HepG2 (cell line): ENCODE results near the gene DNPH1. TPM values are rescaled to one million over a fixed set of nuclear protein-coding genes. Genes with fewer than 3 reads are reported as not detected.
A peak's percentile ranks its signal among the peaks of the same experiment; 100 is the strongest.

ENCODE experiments used
- ELF3 ChIP-seq: IDR thresholded peaks from 2 replicates; pipeline ENCODE4 v1.6.1; 2016; ENCODE audit warnings: missing genetic modification reagents, missing compliant biosample characterization
- FOXO1 ChIP-seq: sonication (generic); formaldehyde crosslinking; IDR thresholded peaks from 2 replicates; pipeline ENCODE4 v1.4.0; 2020; ENCODE audit warnings: missing genetic modification reagents
- ISX ChIP-seq: sonication (generic); formaldehyde crosslinking; conservative IDR thresholded peaks from 2 replicates; pipeline ENCODE4 v1.5.0; 2020; ENCODE audit warnings: missing genetic modification reagents
- KDM5A ChIP-seq: fragments of 200-600 bp; sonication (generic); IDR thresholded peaks from 2 replicates; pipeline ENCODE4 v1.7.0; 2018; ENCODE audit warnings: antibody characterized with exemption, mild to moderate bottlenecking, low read length, borderline replicate concordance
- KLF16 ChIP-seq, 2 experiments: sonication (generic) in 1 of 2; formaldehyde crosslinking in 1 of 2; IDR thresholded peaks; 2 replicates each; pipeline versions ENCODE4 v1.6.1 to v1.8.0; 2016 to 2023; ENCODE audit warnings: missing genetic modification reagents in 2 of 2, missing compliant biosample characterization in 1 of 2
- MBNL3 ChIP-seq: fragments of 250-450 bp; sonication (Bioruptor Pico); conservative IDR thresholded peaks from 2 replicates; pipeline ENCODE4 v1.8.0; 2022; ENCODE audit warnings: mild to moderate bottlenecking, inconsistent platforms
- MEF2D ChIP-seq: sonication (generic); formaldehyde crosslinking; IDR thresholded peaks from 2 replicates; pipeline ENCODE4 v1.5.1; 2020; ENCODE audit warnings: mild to moderate bottlenecking, missing genetic modification reagents
- RBM22 ChIP-seq: fragments of 200-400 bp; formaldehyde crosslinking; optimal IDR thresholded peaks from 2 replicates; pipeline ENCODE3; 2017; ENCODE audit warnings: mild to moderate bottlenecking, low read length, moderate library complexity
- XBP1 ChIP-seq: sonication (generic); formaldehyde crosslinking; IDR thresholded peaks from 2 replicates; pipeline ENCODE4 v1.5.0; 2020; ENCODE audit warnings: missing genetic modification reagents
- ZFP36 ChIP-seq: fragments of 150-350 bp; IDR thresholded peaks from 2 replicates; pipeline ENCODE4 v1.6.1; 2018; ENCODE audit warnings: borderline replicate concordance, low read length, low read depth; ENCODE audit not compliant: partially characterized antibody
- ZNF136 ChIP-seq: sonication (generic); formaldehyde crosslinking; IDR thresholded peaks from 2 replicates; pipeline ENCODE4 v1.8.1; 2022; ENCODE audit warnings: low read depth, mild to moderate bottlenecking, moderate library complexity, missing genetic modification reagents
- ZNF337 ChIP-seq: sonication (generic); formaldehyde crosslinking; IDR thresholded peaks from 2 replicates; pipeline ENCODE4 v1.5.1; 2020; ENCODE audit warnings: missing genetic modification reagents, low read depth, mild to moderate bottlenecking, borderline replicate concordance
- ZNF652 ChIP-seq: IDR thresholded peaks from 2 replicates; pipeline ENCODE4 v1.6.1; 2016; ENCODE audit warnings: low read depth, borderline replicate concordance
- polyA plus RNA-seq, 8 experiments: library from polyadenylated mRNA; depleted of rRNA in 3 of 8; stranded (reverse) in 7 of 8; unstranded in 1 of 8; fragments of >200 nt; fragmentation: Illumina TruSeq in 4 of 8; extraction: Trizol in 4 of 8; gene quantifications; 2 replicates each; pipeline versions ENCODE4 v1.2.1 to v1.2.3, GENCODE V29; 2011 to 2016; ENCODE audit warnings: low read depth in 4 of 8, missing spikeins in 1 of 8, mixed read lengths in 1 of 8; ENCODE audit not compliant: insufficient read depth in 1 of 8
- total RNA-seq, 5 experiments: library from RNA; depleted of rRNA; stranded (reverse); fragments of >200 nt; fragmentation: Illumina TruSeq; extraction: Trizol; gene quantifications; 2 replicates each; pipeline ENCODE4 v1.2.3, GENCODE V29; 2016; ENCODE audit warnings: low read depth in 1 of 5
- TF ChIP-seq, protein P1 (sequence below): sonication (generic); formaldehyde crosslinking; conservative IDR thresholded peaks from 2 replicates; pipeline ENCODE4 v1.8.0; 2022; ENCODE audit warnings: low read depth, missing genetic modification reagents
- TF ChIP-seq, protein P2 (sequence below): sonication (generic); formaldehyde crosslinking; IDR thresholded peaks from 2 replicates; pipeline ENCODE4 v1.4.0; 2020; ENCODE audit warnings: missing genetic modification reagents, borderline replicate concordance
- TF ChIP-seq, protein P3 (sequence below): sonication (generic); formaldehyde crosslinking; IDR thresholded peaks from 2 replicates; pipeline ENCODE4 v1.8.1; 2023; ENCODE audit warnings: missing genetic modification reagents, inconsistent platforms, borderline replicate concordance
- TF ChIP-seq, protein P4 (sequence below): sonication (generic); formaldehyde crosslinking; IDR thresholded peaks from 2 replicates; pipeline ENCODE4 v1.5.0; 2020; ENCODE audit warnings: missing genetic modification reagents
- TF ChIP-seq, protein P5 (sequence below): sonication (generic); formaldehyde crosslinking; IDR thresholded peaks from 2 replicates; pipeline ENCODE4 v1.4.0; 2020; ENCODE audit warnings: low read depth, mild to moderate bottlenecking, missing genetic modification reagents
- TF ChIP-seq, protein P6 (sequence below): sonication (generic); formaldehyde crosslinking; IDR thresholded peaks from 2 replicates; pipeline ENCODE4 v1.5.1; 2020; ENCODE audit warnings: mild to moderate bottlenecking, missing genetic modification reagents, borderline replicate concordance

Gene DNPH1
- total and polyA plus RNA-seq, 2 of the 13 experiments (the other 11 are each of a cell fraction or from before 2014, with no cell fraction given), result 56.5 to 75.1 TPM

DNA sequence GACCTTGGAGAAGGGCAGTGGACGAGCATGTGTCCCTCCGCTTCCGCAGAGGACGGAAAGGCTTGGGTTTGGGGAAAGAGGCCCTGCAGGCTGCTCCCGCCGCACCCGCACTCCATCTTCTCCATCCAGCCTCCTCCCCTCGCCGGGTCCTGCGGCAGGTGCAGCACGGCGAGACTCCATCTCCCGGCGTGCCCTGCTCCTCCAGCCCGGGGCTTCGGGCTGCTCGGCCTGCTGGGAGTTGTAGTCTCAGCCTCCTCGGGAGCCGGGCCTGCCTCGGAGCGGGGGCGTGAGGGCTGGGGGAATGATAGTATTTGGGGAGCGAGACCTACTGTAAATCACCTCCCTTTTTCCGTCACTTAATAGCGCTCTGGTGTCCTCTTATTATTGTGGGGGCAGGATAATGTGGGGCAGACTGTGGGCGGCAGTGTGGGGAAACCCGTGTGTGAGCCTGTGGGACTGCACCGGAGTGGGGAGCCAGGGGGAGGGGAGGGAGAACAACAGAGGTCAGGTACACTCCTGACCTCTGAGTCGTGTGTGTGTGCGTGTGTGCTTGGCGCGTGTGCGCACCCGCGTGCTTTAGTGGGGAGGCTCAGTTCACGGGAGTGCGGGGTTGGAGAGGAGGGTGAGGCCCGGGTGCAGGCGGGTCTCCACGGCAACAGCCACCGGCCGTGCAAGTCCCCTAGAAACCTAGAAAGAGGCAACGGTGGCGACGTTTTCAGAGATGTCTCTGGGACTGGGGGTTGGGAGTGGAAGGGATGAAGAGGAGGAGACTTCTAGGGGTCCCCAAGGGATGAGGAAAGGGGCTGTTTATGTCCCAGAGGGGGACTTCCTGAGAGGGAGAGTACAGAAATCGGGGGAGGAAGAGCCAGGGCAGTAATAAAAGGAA, 18.1 kb upstream of the DNPH1 start (continued):
- TF ChIP-seq, protein P1, sequence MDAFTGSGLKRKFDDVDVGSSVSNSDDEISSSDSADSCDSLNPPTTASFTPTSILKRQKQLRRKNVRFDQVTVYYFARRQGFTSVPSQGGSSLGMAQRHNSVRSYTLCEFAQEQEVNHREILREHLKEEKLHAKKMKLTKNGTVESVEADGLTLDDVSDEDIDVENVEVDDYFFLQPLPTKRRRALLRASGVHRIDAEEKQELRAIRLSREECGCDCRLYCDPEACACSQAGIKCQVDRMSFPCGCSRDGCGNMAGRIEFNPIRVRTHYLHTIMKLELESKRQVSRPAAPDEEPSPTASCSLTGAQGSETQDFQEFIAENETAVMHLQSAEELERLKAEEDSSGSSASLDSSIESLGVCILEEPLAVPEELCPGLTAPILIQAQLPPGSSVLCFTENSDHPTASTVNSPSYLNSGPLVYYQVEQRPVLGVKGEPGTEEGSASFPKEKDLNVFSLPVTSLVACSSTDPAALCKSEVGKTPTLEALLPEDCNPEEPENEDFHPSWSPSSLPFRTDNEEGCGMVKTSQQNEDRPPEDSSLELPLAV, result no peak
- TF ChIP-seq MBNL3 (CRISPR knock-in tag) (no peak), ZFP36 (no peak), ELF3 (0 out of 2 replicates have a peak, but pooled peaks have one; percentile 30), ZNF652 (no peak; the same call in 1 of the 2 replicates), ZNF136 (CRISPR knock-in tag) (no peak), ISX (no peak), MEF2D (CRISPR knock-in tag) (no peak), KLF16 (CRISPR knock-in tag; IDR thresholded peaks at IDR 0.05) (peak in 1 of 2 experiments; percentile 54; a peak in 1 of 4 replicates), KDM5A (no peak), FOXO1 (0 out of 2 replicates have a peak, but pooled peaks have one; percentile 9), XBP1 (CRISPR knock-in tag) (no peak), RBM22 (no peak), ZNF337 (CRISPR knock-in tag) (0 out of 2 replicates have a peak, but pooled peaks have one; percentile 26)
- TF ChIP-seq, protein P2, sequence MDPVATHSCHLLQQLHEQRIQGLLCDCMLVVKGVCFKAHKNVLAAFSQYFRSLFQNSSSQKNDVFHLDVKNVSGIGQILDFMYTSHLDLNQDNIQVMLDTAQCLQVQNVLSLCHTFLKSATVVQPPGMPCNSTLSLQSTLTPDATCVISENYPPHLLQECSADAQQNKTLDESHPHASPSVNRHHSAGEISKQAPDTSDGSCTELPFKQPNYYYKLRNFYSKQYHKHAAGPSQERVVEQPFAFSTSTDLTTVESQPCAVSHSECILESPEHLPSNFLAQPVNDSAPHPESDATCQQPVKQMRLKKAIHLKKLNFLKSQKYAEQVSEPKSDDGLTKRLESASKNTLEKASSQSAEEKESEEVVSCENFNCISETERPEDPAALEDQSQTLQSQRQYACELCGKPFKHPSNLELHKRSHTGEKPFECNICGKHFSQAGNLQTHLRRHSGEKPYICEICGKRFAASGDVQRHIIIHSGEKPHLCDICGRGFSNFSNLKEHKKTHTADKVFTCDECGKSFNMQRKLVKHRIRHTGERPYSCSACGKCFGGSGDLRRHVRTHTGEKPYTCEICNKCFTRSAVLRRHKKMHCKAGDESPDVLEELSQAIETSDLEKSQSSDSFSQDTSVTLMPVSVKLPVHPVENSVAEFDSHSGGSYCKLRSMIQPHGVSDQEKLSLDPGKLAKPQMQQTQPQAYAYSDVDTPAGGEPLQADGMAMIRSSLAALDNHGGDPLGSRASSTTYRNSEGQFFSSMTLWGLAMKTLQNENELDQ (CRISPR knock-in tag), result no peak
- TF ChIP-seq, protein P3, sequence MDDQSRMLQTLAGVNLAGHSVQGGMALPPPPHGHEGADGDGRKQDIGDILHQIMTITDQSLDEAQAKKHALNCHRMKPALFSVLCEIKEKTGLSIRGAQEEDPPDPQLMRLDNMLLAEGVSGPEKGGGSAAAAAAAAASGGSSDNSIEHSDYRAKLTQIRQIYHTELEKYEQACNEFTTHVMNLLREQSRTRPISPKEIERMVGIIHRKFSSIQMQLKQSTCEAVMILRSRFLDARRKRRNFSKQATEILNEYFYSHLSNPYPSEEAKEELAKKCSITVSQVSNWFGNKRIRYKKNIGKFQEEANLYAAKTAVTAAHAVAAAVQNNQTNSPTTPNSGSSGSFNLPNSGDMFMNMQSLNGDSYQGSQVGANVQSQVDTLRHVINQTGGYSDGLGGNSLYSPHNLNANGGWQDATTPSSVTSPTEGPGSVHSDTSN (CRISPR knock-in tag), result no peak
- TF ChIP-seq, protein P4, sequence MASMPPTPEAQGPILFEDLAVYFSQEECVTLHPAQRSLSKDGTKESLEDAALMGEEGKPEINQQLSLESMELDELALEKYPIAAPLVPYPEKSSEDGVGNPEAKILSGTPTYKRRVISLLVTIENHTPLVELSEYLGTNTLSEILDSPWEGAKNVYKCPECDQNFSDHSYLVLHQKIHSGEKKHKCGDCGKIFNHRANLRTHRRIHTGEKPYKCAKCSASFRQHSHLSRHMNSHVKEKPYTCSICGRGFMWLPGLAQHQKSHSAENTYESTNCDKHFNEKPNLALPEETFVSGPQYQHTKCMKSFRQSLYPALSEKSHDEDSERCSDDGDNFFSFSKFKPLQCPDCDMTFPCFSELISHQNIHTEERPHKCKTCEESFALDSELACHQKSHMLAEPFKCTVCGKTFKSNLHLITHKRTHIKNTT (CRISPR knock-in tag), result peak; percentile 92; the same call in 1 of the 2 replicates
- TF ChIP-seq, protein P5, sequence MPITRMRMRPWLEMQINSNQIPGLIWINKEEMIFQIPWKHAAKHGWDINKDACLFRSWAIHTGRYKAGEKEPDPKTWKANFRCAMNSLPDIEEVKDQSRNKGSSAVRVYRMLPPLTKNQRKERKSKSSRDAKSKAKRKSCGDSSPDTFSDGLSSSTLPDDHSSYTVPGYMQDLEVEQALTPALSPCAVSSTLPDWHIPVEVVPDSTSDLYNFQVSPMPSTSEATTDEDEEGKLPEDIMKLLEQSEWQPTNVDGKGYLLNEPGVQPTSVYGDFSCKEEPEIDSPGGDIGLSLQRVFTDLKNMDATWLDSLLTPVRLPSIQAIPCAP (CRISPR knock-in tag), result no peak
- TF ChIP-seq, protein P6, sequence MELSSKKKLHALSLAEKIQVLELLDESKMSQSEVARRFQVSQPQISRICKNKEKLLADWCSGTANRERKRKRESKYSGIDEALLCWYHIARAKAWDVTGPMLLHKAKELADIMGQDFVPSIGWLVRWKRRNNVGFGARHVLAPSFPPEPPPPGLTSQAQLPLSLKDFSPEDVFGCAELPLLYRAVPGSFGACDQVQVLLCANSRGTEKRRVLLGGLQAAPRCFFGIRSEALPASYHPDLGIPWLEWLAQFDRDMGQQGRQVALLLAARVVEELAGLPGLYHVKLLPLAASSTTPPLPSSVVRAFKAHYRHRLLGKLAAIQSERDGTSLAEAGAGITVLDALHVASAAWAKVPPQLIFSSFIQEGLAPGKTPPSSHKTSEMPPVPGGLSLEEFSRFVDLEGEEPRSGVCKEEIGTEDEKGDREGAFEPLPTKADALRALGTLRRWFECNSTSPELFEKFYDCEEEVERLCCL, result no peak
